ENCODE results near the gene HDHD3.

DNA sequence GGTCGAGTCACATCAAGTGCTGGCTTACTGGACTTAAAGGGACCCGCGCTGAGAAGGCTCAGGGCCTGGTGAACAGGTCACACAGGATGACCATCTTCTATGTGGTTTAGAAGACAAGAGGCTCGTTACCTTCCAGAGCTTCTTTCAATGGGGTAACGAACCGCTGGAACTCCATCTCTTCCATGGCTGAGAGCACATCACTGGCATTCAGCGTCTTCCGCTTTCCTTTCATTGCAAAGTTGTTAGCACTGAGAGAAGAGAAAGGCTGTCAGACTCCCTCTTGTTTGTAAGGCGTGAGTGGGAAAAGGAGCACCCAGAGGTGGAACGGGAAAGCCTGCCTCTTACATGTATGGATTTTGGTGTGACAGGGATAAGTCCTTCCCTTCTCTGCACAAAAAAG, 32.7 kb upstream of the HDHD3 start:
- TF ChIP-seq, protein P1, sequence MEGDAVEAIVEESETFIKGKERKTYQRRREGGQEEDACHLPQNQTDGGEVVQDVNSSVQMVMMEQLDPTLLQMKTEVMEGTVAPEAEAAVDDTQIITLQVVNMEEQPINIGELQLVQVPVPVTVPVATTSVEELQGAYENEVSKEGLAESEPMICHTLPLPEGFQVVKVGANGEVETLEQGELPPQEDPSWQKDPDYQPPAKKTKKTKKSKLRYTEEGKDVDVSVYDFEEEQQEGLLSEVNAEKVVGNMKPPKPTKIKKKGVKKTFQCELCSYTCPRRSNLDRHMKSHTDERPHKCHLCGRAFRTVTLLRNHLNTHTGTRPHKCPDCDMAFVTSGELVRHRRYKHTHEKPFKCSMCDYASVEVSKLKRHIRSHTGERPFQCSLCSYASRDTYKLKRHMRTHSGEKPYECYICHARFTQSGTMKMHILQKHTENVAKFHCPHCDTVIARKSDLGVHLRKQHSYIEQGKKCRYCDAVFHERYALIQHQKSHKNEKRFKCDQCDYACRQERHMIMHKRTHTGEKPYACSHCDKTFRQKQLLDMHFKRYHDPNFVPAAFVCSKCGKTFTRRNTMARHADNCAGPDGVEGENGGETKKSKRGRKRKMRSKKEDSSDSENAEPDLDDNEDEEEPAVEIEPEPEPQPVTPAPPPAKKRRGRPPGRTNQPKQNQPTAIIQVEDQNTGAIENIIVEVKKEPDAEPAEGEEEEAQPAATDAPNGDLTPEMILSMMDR (IDR thresholded peaks at IDR 0.05), result no peak
- TF ChIP-seq POLR2A (IDR thresholded peaks at IDR 0.05), result no peak
